VCaP (cell line): ENCODE measurements around the gene MACF1.

Experiments used
- H3K27ac ChIP-seq: fragments of 450-650 bp; 2 replicates; pipeline ENCODE4 v1.5.1; 2017
- TF ChIP-seq, protein P1 (sequence below): fragments of 450-650 bp; conservative IDR thresholded peaks from 2 replicates; pipeline ENCODE4 v1.5.1; 2017; ENCODE audit warnings: mild to moderate bottlenecking, moderate library complexity

The MACF1 gene

DNA sequence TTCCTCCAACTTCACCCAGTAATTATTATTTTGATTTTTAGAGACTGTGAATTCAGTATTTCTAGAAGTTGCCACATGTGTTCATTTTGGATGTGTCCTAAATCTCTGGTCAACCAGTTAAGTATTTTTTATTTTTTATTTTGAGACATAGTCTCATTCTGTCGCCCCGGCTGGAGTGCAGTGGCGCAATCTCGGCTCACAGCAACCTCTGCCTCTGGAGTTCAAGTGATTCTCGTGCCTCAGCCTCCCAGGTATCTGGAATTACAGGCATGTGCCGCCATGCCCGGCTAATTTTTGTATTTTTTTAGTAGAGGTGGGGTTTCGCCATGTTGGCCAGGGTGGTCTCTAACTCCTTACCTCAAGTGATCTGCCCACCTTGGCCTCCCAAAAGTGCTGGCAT is 8.0 kb downstream of the MACF1 start:
- TF ChIP-seq, protein P1, sequence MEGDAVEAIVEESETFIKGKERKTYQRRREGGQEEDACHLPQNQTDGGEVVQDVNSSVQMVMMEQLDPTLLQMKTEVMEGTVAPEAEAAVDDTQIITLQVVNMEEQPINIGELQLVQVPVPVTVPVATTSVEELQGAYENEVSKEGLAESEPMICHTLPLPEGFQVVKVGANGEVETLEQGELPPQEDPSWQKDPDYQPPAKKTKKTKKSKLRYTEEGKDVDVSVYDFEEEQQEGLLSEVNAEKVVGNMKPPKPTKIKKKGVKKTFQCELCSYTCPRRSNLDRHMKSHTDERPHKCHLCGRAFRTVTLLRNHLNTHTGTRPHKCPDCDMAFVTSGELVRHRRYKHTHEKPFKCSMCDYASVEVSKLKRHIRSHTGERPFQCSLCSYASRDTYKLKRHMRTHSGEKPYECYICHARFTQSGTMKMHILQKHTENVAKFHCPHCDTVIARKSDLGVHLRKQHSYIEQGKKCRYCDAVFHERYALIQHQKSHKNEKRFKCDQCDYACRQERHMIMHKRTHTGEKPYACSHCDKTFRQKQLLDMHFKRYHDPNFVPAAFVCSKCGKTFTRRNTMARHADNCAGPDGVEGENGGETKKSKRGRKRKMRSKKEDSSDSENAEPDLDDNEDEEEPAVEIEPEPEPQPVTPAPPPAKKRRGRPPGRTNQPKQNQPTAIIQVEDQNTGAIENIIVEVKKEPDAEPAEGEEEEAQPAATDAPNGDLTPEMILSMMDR, result no peak
- H3K27ac ChIP-seq, result no peak overlapping the region

DNA sequence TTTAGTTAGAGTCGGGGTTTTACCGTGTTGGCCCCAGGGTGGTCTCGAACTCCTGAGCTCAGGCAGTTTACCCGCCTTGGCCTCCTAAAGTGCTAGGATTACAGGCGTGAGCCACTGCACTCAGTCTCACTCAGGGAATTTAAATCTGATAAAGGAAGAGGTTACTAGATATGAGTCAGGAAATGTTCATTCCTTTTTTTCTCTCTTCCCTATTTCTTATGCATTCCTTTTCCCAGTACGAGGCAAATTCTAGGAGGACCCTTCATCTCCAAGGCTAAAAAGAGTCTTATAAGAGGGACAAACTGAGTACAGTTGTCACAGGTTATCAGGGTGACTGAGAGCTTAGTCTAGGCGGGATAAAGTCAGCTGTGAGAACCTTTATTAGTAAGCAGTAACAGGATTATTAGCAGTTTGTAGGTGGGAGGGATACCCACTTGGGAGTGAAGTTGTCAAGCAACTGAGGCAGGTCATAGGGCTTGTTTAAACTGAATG is 9.1 kb downstream of the MACF1 start:
- TF ChIP-seq, protein P1, result no peak
- peak overlapping the region; percentile 55 for H3K27ac ChIP-seq

DNA sequence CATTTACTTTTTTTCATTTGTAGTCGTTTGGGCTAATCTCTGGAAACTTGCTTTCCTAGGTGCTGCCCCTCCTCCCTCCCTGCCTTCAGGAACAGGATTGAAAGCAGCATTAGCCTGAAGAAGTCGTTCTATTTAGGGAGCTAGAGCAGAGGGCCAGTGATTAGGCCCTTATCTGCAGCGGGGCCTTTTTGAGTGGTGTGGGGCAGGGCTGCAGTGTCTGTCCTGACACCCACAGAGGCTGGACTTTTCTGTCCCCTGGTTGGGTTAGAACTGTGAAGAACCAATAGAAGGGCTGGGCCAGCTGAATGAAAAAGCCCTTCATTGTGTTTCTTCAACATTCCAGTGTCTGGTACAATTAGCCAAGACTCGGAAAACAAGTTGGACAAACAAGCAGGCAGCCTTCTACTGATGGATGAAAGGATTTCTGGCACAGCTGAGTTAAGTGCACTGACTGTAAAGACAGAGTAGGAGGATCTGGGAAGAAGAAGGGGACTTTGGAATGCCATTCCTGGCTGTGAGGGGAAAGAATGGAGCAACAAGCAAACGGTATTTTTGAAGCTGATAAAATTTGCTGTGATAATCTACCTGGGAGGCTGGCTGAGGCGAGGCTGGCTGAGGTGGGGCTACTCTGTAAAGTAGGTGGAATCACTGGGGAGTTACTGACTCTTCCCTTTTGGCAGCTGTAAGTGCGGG is 9.7 kb downstream of the MACF1 start:
- TF ChIP-seq, protein P1, result no peak
- H3K27ac ChIP-seq, result peak overlapping the region; percentile 55

DNA sequence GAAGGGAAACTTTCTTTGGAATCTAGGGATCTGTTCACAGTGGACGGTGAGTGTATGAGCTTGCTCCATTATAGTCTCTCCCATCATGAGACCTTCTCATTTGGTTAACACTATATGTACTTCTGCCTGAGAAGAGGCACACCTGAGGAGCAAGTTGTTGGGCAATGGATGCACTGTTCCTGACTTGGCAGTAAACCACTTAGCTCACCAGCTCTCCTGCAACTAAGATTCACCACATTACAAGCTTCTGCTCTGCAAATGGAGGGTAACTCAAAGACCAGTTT is 10.2 kb downstream of the MACF1 start:
- peak overlapping the region; percentile 55 for H3K27ac ChIP-seq
- TF ChIP-seq, protein P1, result no peak

DNA sequence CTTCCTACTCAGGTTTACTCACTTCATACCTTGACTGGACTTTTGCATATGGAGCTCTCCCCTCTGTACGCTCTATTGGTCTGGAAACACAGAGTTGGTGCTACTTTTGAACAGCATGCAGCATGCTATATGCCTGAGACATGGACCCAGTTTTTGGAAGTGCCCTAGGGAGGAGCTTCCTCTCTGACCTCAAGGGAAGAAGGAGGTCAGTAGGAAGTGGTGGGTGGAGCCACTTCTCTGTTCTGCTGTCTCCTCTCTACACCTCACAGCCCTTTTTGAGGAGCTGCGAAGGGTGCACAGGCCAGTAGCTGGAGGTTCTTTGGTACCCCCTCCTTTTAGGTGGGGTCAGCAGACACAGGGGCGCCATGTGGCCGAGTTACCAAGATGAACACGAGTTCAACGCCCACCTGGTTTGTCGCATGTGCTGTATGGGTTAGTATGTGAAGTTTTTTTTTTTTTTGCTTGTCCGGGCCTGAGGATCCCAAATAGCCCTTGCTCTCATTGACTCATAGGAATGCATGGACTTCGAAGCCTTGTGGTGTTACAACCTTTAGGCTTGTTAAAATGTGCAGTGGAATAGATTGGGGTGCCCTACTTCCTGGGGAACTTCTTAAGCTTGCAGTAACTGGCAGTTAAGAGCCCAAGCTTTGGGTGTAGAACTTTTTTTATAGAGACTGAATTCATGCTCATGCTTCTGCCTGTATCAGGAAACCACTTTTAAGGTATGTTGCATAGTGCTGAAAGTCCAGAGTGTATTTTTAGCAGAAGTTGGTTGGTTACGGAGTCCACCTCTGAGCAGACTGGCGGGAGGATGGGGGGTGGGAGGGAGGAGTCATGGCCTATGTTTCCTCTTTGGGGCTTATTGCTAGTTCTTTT is 10.7 kb downstream of the MACF1 start:
- peak overlapping the region; percentile 55; the same call in 1 of the 2 replicates for H3K27ac ChIP-seq
- TF ChIP-seq, protein P1, result no peak

DNA sequence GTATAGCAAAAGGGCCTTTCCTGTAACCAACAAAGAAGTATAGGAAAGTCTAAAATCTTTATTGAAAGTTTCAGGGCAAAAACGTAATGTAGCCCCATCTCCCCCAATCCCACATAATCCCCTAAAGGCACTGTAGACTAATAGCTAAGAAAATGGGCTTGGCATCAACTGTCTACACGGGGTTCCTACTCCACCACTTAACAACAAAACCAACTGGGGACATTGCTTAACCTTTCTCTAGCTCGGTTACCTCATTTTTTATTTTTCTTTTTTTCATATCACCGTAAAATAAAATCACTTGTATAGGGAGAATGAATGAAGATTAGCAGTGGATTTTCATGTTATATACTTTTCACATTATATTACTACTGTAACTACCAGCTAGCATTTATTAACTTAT is 12.3 kb downstream of the MACF1 start:
- TF ChIP-seq, protein P1, result no peak
- H3K27ac ChIP-seq, result no peak overlapping the region
